ENCODE data around the gene PLEKHG5.

DNA sequence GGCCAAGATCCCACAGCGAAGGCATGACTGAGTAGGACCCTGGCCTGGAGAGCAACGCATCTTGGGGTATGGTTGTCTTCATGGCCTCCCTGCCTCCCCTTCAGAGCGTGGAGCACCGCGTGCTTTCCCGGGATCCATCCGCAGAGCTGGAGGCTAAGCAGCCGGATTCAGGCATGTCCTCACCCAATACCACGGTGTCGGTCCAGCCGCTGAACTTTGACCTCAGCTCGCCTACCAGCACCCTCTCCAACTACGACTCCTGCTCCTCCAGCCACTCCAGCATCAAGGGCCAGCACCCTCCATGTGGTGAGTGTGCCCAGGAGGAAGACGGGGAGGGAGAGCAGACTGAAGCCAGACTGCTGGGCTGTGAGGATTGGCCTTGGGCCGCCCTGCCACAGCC lies 47.1 kb downstream of the PLEKHG5 start:
- TF ChIP-seq, protein P1, sequence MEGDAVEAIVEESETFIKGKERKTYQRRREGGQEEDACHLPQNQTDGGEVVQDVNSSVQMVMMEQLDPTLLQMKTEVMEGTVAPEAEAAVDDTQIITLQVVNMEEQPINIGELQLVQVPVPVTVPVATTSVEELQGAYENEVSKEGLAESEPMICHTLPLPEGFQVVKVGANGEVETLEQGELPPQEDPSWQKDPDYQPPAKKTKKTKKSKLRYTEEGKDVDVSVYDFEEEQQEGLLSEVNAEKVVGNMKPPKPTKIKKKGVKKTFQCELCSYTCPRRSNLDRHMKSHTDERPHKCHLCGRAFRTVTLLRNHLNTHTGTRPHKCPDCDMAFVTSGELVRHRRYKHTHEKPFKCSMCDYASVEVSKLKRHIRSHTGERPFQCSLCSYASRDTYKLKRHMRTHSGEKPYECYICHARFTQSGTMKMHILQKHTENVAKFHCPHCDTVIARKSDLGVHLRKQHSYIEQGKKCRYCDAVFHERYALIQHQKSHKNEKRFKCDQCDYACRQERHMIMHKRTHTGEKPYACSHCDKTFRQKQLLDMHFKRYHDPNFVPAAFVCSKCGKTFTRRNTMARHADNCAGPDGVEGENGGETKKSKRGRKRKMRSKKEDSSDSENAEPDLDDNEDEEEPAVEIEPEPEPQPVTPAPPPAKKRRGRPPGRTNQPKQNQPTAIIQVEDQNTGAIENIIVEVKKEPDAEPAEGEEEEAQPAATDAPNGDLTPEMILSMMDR (IDR thresholded peaks at IDR 0.05), result no peak
- TF ChIP-seq POLR2A (IDR thresholded peaks at IDR 0.05), result no peak

All from esophagus squamous epithelium (tissue), 4 donors.